SK-N-SH (cell line): Measurements from ENCODE around the gene ANO4. TPM values are rescaled to one million over a fixed set of nuclear protein-coding genes. Genes with fewer than 3 reads are reported as not detected.

Experiments used
- CTCF ChIA-PET: fragments of 300-600, 350-600 bp; formaldehyde crosslinking; extraction: SDS; loops from one replicate; lab custom pipeline; 2021; lab: Yijun Ruan, JAX
- POLR2A ChIA-PET: fragments of 350-600 bp; sonication (Branson Sonifier 250); formaldehyde crosslinking; extraction: SDS; loops from one replicate; lab custom pipeline; 2020; ENCODE audit warnings: antibody characterized with exemption, inconsistent platforms; lab: Yijun Ruan, JAX
- DNase-seq: peaks from one replicate; pipeline ENCODE4 v3.0.0; 2012
- H2AFZ ChIP-seq: fragments of 200-600 bp; sonication (generic); 2 replicates; pipeline ENCODE4 v1.8.1; 2016; ENCODE audit warnings: antibody characterized with exemption, mild to moderate bottlenecking, low read depth
- H3F3A ChIP-seq: fragments of 200-600 bp; sonication (generic); replicated peaks from 2 replicates; pipeline ENCODE3; 2016; ENCODE audit warnings: antibody characterized with exemption, mild to moderate bottlenecking; ENCODE audit not compliant: insufficient read depth
- H3K27ac ChIP-seq, 2 experiments: fragments of 200-500 bp in 1 of 2; fragments of 200-600 bp in 1 of 2; sonication (Bioruptor generic) in 1 of 2; sonication (generic), shearing (Covaris generic) in 1 of 2; 2 replicates each; pipeline versions ENCODE4 v1.5.1 to v1.6.1; 2014 to 2016; ENCODE audit warnings: low read depth in 2 of 2, inconsistent platforms in 1 of 2, low read length in 1 of 2, mild to moderate bottlenecking in 1 of 2, mixed read lengths in 1 of 2
- H3K27me3 ChIP-seq: fragments of 200-600 bp; sonication (generic), shearing (Covaris generic); 2 replicates; pipeline ENCODE4 v1.6.1; 2016; ENCODE audit warnings: mixed run types; ENCODE audit not compliant: insufficient read depth
- H3K36me3 ChIP-seq, 2 experiments: fragments of 200-500 bp in 1 of 2; fragments of 200-600 bp in 1 of 2; sonication (Bioruptor generic) in 1 of 2; sonication (generic) in 1 of 2; replicated peaks in 1 of 2; 2 replicates each; pipeline versions ENCODE3 to v1.5.1; 2014 to 2016; ENCODE audit warnings: low read length in 1 of 2, mild to moderate bottlenecking in 1 of 2; ENCODE audit not compliant: insufficient read depth in 2 of 2, control insufficient read depth in 1 of 2
- H3K4me1 ChIP-seq, 2 experiments: fragments of 200-500 bp in 1 of 2; fragments of 200-600 bp in 1 of 2; sonication (Bioruptor generic) in 1 of 2; sonication (generic), shearing (Covaris generic) in 1 of 2; 2 replicates each; pipeline versions ENCODE4 v1.5.1 to v1.6.1; 2014 to 2016; ENCODE audit warnings: low read depth in 1 of 2, low read length in 1 of 2, mixed run types in 1 of 2; ENCODE audit not compliant: insufficient read depth in 2 of 2, control insufficient read depth in 1 of 2
- H3K4me2 ChIP-seq: fragments of 200-600 bp; sonication (generic), shearing (Covaris generic); 2 replicates; pipeline ENCODE4 v1.6.1; 2017; ENCODE audit warnings: mixed run types
- H3K4me3 ChIP-seq, 2 experiments: fragments of 200-500 bp in 1 of 2; fragments of 200-600 bp in 1 of 2; sonication (Bioruptor generic) in 1 of 2; sonication (generic), shearing (Covaris generic) in 1 of 2; 2 replicates each; pipeline versions ENCODE4 v1.5.1 to v1.8.1; 2014 to 2016; ENCODE audit warnings: low read depth in 2 of 2, inconsistent platforms in 1 of 2, low read length in 1 of 2, mild to moderate bottlenecking in 1 of 2, mixed read lengths in 1 of 2, moderate library complexity in 1 of 2
- H3K79me2 ChIP-seq: fragments of 200-600 bp; sonication (generic); 2 replicates; pipeline ENCODE4 v1.8.1; 2017; ENCODE audit warnings: mild to moderate bottlenecking; ENCODE audit not compliant: insufficient read depth
- H3K9ac ChIP-seq: fragments of 200-600 bp; sonication (generic); 2 replicates; pipeline ENCODE4 v1.6.1; 2017; ENCODE audit warnings: mixed run types
- H3K9me2 ChIP-seq: fragments of 200-600 bp; sonication (generic); 2 replicates; pipeline ENCODE4 v1.6.1; 2017; ENCODE audit warnings: mixed run types
- H3K9me3 ChIP-seq: fragments of 200-600 bp; sonication (generic); 2 replicates; pipeline ENCODE4 v1.6.1; 2017; ENCODE audit warnings: mixed run types, mild to moderate bottlenecking, moderate library complexity
- H4K20me1 ChIP-seq: fragments of 200-600 bp; sonication (generic); 2 replicates; pipeline ENCODE4 v1.6.1; 2017; ENCODE audit warnings: mild to moderate bottlenecking, mixed run types; ENCODE audit not compliant: insufficient read depth
- ELF1 ChIP-seq: IDR thresholded peaks from 2 replicates; pipeline ENCODE4 v1.4.0; 2012
- EZH2phosphoT487 ChIP-seq: fragments of 200-600 bp; sonication (generic); IDR thresholded peaks from 2 replicates; pipeline ENCODE4 v1.6.1; 2017; ENCODE audit warnings: low read depth, mixed run types, mild to moderate bottlenecking, antibody characterized with exemption, moderate library complexity, borderline replicate concordance
- FOXJ3 ChIP-seq: sonication (generic); formaldehyde crosslinking; IDR thresholded peaks from 2 replicates; pipeline ENCODE4 v1.5.1; 2020; ENCODE audit warnings: mild to moderate bottlenecking, missing genetic modification reagents
- GABPA ChIP-seq: IDR thresholded peaks from 2 replicates; pipeline ENCODE4 v1.4.0; 2012; ENCODE audit warnings: low read depth, mild to moderate bottlenecking
- JUND ChIP-seq: IDR thresholded peaks from 2 replicates; pipeline ENCODE4 v1.4.0; 2012
- MAX ChIP-seq: IDR thresholded peaks from 2 replicates; pipeline ENCODE4 v1.4.0; 2012; ENCODE audit warnings: low read depth
- NRF1 ChIP-seq: IDR thresholded peaks from 2 replicates; pipeline ENCODE4 v1.6.1; 2012; ENCODE audit warnings: low read depth, mild to moderate bottlenecking, low read length
- RXRA ChIP-seq: IDR thresholded peaks from 2 replicates; pipeline ENCODE4 v1.4.0; 2012; ENCODE audit warnings: low read depth, mild to moderate bottlenecking, borderline replicate concordance
- SIN3A ChIP-seq: IDR thresholded peaks from 2 replicates; pipeline ENCODE4 v1.6.1; 2012; ENCODE audit warnings: low read depth, mild to moderate bottlenecking, low read length, moderate library complexity, borderline replicate concordance
- SMC3 ChIP-seq: IDR thresholded peaks from 2 replicates; pipeline ENCODE4 v1.6.1; 2012; ENCODE audit warnings: low read depth, low read length, improper control_type of control experiment
- TCF12 ChIP-seq: IDR thresholded peaks from 2 replicates; pipeline ENCODE4 v1.4.0; 2012
- TEAD4 ChIP-seq: IDR thresholded peaks from 2 replicates; pipeline ENCODE4 v1.4.0; 2012; ENCODE audit warnings: mild to moderate bottlenecking, borderline replicate concordance; ENCODE audit not compliant: insufficient read depth
- YY1 ChIP-seq: IDR thresholded peaks from 2 replicates; pipeline ENCODE4 v1.4.0; 2012; ENCODE audit warnings: low read depth, mild to moderate bottlenecking
- WGBS: methylation state at CpG from one replicate; pipeline ENCODE4 v1.1.6; 2017; ENCODE audit warnings: low lambda C conversion rate; 5-methylcytosine and 5-hydroxymethylcytosine counted together
- polyA plus RNA-seq, 3 experiments: library from polyadenylated mRNA; depleted of rRNA; stranded (reverse); fragments of >200 nt; gene quantifications; 2 replicates each; pipeline ENCODE4 v1.2.3, GENCODE V29; 2012
- TF ChIP-seq, protein P1 (sequence below): fragments of 200-600 bp; sonication (generic); IDR thresholded peaks from 2 replicates; pipeline ENCODE4 v1.6.1; 2017; ENCODE audit warnings: antibody characterized with exemption, mild to moderate bottlenecking, moderate library complexity
- TF ChIP-seq, protein P2 (sequence below): fragments of 150-350 bp; IDR thresholded peaks from 2 replicates; pipeline ENCODE4 v1.6.1; 2016; ENCODE audit warnings: mild to moderate bottlenecking, low read depth, low read length
- TF ChIP-seq, protein P3 (sequence below): IDR thresholded peaks from 2 replicates; pipeline ENCODE4 v1.4.0; 2012; ENCODE audit warnings: low read depth, borderline replicate concordance

Gene ANO4
- polyA plus RNA-seq, 1 of the 3 experiments (the other 2 are of a cell fraction) = 9.4 TPM

GRCh38 chr12:101027816-101028215 lies 233.2 kb downstream of the ANO4 start:
- H3K9me3 ChIP-seq = no peaks in the 10 kb centered on the region

DNA sequence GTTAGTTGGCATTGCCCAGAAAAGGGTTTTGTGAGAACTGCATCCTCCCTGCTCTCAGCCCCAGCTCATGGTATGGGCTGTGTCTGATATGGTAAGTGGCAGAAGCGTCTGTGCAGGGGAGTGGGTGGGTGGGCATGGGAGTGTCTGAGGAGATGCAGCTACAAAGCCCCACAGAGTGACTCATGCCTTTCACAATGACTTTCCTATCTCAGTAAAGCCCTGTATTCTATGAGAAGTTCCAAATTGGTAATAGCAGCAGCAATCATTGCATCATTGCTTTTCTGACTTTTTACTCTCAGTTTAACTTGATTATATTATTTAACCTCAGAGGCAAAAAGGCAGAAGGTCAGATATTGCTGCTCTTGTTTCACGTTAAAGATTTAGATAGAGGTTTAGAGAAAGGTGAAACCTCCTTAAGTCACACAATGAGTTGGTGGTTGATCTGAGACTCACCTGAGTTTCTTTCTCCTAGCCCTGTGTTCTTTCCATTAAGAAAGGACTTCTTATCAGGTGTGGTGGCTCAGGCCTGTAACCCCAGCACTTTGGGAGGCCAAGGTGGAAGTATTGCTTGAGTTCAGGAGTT lies 243.8 kb downstream of the ANO4 start:
- H3K79me2 ChIP-seq = no peaks in the 10 kb centered on the region
- no peaks in the 10 kb centered on the region for H3K36me3 ChIP-seq
- H3F3A ChIP-seq = no peaks in the 10 kb centered on the region
- no peaks in the 10 kb centered on the region for H3K27me3 ChIP-seq
- H3K9ac ChIP-seq = no peak overlapping the region
- POLR2A ChIA-PET = no interaction called here
- no peak overlapping the region for H3K4me3 ChIP-seq
- H3K4me2 ChIP-seq = no peak overlapping the region
- no peak for DNase-seq
- no peaks in the 10 kb centered on the region for H3K9me3 ChIP-seq
- WGBS = 48% methylated on average over 2 of the region's 2 CpGs
- no peaks in the 10 kb centered on the region for H4K20me1 ChIP-seq
- CTCF ChIA-PET = no interaction called here
- no peaks in the 10 kb centered on the region for H3K9me2 ChIP-seq
- no peaks in the 10 kb centered on the region; a peak in 1 of 4 replicates for H3K4me1 ChIP-seq
- no peak overlapping the region for H2AFZ ChIP-seq
- TF ChIP-seq MAX = no peak
- TF ChIP-seq, all 33 proteins: peak for 0
- H3K27ac ChIP-seq = no peak overlapping the region

More at GRCh38 chr12:101027816-101028215, 233.2 kb downstream of the ANO4 start:
- Histone ChIP-seq H4K20me1 (no peaks in the 10 kb centered on the region), H3K9me2 (no peaks in the 10 kb centered on the region), H3K4me3 (no peak overlapping the region), H3K27ac (no peak overlapping the region), H3K36me3 (peaks cover 0 to 15% of the 10 kb centered on the region in 2 experiments), H3K79me2 (no peaks in the 10 kb centered on the region), H3K4me2 (no peak overlapping the region), H3F3A (peaks cover 6% of the 10 kb centered on the region), H3K9ac (no peak overlapping the region), H3K4me1 (0 out of 4 replicates have a peak, but pooled peaks cover 0 to under 1% of the 10 kb centered on the region in 2 experiments), H3K27me3 (no peaks in the 10 kb centered on the region), H2AFZ (no peak overlapping the region)
- WGBS = 75% methylated on average over 3 of the region's 4 CpGs
- ChIA-PET POLR2A (no interaction called here), CTCF (no interaction called here)
- TF ChIP-seq, protein P1, sequence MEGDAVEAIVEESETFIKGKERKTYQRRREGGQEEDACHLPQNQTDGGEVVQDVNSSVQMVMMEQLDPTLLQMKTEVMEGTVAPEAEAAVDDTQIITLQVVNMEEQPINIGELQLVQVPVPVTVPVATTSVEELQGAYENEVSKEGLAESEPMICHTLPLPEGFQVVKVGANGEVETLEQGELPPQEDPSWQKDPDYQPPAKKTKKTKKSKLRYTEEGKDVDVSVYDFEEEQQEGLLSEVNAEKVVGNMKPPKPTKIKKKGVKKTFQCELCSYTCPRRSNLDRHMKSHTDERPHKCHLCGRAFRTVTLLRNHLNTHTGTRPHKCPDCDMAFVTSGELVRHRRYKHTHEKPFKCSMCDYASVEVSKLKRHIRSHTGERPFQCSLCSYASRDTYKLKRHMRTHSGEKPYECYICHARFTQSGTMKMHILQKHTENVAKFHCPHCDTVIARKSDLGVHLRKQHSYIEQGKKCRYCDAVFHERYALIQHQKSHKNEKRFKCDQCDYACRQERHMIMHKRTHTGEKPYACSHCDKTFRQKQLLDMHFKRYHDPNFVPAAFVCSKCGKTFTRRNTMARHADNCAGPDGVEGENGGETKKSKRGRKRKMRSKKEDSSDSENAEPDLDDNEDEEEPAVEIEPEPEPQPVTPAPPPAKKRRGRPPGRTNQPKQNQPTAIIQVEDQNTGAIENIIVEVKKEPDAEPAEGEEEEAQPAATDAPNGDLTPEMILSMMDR = no peak
- TF ChIP-seq MAX = no peak
- TF ChIP-seq FOXJ3 (CRISPR knock-in tag) = no peak
- no peak for DNase-seq

DNA sequence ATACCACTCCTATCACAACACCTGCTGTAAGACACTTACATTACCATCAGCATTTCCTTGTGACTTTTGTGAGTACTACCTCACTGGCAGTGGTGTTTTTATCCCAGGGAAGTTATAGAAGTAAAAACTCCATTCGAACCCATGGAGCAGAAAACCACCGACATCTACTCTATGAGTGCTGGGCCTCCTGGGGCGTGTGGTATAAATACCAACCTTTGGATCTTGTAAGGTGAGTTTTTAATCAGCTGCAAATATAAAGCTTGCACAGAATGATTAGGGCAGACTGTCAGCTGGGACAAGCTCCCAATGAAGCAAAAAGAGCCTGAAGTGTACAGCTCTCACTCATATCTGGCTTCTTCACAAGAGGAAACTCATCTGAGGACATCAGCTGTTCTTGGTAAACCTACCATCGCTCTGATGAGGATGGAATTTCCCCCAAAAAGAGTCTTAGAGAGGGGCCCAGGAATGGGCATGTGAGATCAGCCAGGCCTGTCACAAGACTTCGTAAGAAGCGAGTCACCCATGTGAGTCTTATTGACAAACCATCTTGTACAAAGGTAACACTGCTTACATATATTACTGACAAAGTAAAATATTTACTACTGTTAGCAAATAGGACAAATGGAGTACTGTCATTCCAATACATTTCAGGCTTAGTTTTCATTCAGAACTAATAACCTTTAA lies 245.4 kb downstream of the ANO4 start:
- Histone ChIP-seq H3K36me3 (peaks cover 0 to 4% of the 10 kb centered on the region in 2 experiments), H3F3A (peaks cover 4% of the 10 kb centered on the region), H3K4me2 (no peak overlapping the region), H3K9ac (no peak overlapping the region), H3K79me2 (no peaks in the 10 kb centered on the region), H4K20me1 (no peaks in the 10 kb centered on the region), H2AFZ (no peak overlapping the region), H3K9me2 (no peaks in the 10 kb centered on the region), H3K27ac (no peak overlapping the region), H3K4me1 (peaks cover 0 to 8% of the 10 kb centered on the region in 2 experiments; a peak in 1 of 4 replicates), H3K4me3 (no peak overlapping the region), H3K9me3 (no peaks in the 10 kb centered on the region), H3K27me3 (no peaks in the 10 kb centered on the region)
- WGBS = 84% methylated on average over 6 of the region's 6 CpGs
- no peak for TF ChIP-seq RXRA
- TF ChIP-seq NRF1 = no peak
- TF ChIP-seq, protein P2, sequence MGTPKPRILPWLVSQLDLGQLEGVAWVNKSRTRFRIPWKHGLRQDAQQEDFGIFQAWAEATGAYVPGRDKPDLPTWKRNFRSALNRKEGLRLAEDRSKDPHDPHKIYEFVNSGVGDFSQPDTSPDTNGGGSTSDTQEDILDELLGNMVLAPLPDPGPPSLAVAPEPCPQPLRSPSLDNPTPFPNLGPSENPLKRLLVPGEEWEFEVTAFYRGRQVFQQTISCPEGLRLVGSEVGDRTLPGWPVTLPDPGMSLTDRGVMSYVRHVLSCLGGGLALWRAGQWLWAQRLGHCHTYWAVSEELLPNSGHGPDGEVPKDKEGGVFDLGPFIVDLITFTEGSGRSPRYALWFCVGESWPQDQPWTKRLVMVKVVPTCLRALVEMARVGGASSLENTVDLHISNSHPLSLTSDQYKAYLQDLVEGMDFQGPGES = no peak
- TF ChIP-seq SMC3 = no peak
- TF ChIP-seq GABPA = no peak
- no peak for TF ChIP-seq ELF1
- TF ChIP-seq YY1 = no peak
- TF ChIP-seq TEAD4 = no peak
- no peak for TF ChIP-seq SIN3A
- TF ChIP-seq JUND = no peak
- TF ChIP-seq EZH2phosphoT487 = no peak
- TF ChIP-seq FOXJ3 (CRISPR knock-in tag) = no peak
- TF ChIP-seq TCF12 = no peak
- TF ChIP-seq, protein P3, sequence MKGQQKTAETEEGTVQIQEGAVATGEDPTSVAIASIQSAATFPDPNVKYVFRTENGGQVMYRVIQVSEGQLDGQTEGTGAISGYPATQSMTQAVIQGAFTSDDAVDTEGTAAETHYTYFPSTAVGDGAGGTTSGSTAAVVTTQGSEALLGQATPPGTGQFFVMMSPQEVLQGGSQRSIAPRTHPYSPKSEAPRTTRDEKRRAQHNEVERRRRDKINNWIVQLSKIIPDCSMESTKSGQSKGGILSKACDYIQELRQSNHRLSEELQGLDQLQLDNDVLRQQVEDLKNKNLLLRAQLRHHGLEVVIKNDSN = no peak
- ChIA-PET POLR2A (no interaction called here), CTCF (no interaction called here)
- DNase-seq = no peak
